ENCODE data around the gene RPL10. TPM values are rescaled to one million over a fixed set of nuclear protein-coding genes. Genes with fewer than 3 reads are reported as not detected.

The RPL10 gene
- polyA plus RNA-seq, 1 donor from 2014 or later: 3,689 TPM

GRCh38 chrX:154441984-154442707, 44.0 kb downstream of the RPL10 start:
- TF ChIP-seq CTCF (IDR thresholded peaks at IDR 0.05; ENCODE audit: poor library complexity, severe bottlenecking) (no peak), RAD21 (conservative IDR thresholded peaks at IDR 0.05) (no peak), EZH2 (IDR thresholded peaks at IDR 0.05; ENCODE audit: borderline replicate concordance, insufficient read depth, low read length, poor library complexity, severe bottlenecking) (no peak), TAF1 (IDR thresholded peaks at IDR 0.05; ENCODE audit: low read depth) (no peak), EP300 (conservative IDR thresholded peaks at IDR 0.05; ENCODE audit: poor library complexity, severe bottlenecking) (no peak)
- no peaks in the 10 kb centered on the region for H3K9me3 ChIP-seq (ENCODE audit: low read length)
- no peak overlapping the region for H2AFZ ChIP-seq (ENCODE audit: low read depth, low read length)
- H3K9ac ChIP-seq (ENCODE audit: low read length): no peak overlapping the region
- H3K4me3 ChIP-seq (ENCODE audit: low read length): no peak overlapping the region
- no peaks in the 10 kb centered on the region for H3F3A ChIP-seq (ENCODE audit: insufficient read depth, low read length, poor library complexity, severe bottlenecking)
- no peaks in the 10 kb centered on the region for H3K9me2 ChIP-seq (ENCODE audit: insufficient read depth, low read length)
- H3K27ac ChIP-seq (ENCODE audit: low read length): no peak overlapping the region
- H3K36me3 ChIP-seq (ENCODE audit: insufficient read depth, low read length): no peaks in the 10 kb centered on the region
- H4K20me1 ChIP-seq (ENCODE audit: insufficient read depth): no peaks in the 10 kb centered on the region
- H3K27me3 ChIP-seq (ENCODE audit: insufficient read depth, low read depth, low read length): no peaks in the 10 kb centered on the region
- no peak overlapping the region for H3K4me2 ChIP-seq (ENCODE audit: low read length)
- peaks cover 23% of the 10 kb centered on the region for H3K79me2 ChIP-seq (replicated peaks; ENCODE audit: insufficient read depth, low read length)

- Histone ChIP-seq H3K4me2 (ENCODE audit: low read length) (no peak overlapping the region), H3K9me2 (ENCODE audit: insufficient read depth, low read length) (no peaks in the 10 kb centered on the region), H3K79me2 (replicated peaks; ENCODE audit: insufficient read depth, low read length) (peaks cover 13% of the 10 kb centered on the region), H3K36me3 (ENCODE audit: insufficient read depth, low read length) (no peaks in the 10 kb centered on the region), H2AFZ (ENCODE audit: low read depth, low read length) (no peak overlapping the region), H3K9ac (ENCODE audit: low read length) (peak overlapping the region; percentile 73), H4K20me1 (ENCODE audit: insufficient read depth) (no peaks in the 10 kb centered on the region), H3F3A (ENCODE audit: insufficient read depth, low read length, poor library complexity, severe bottlenecking) (no peaks in the 10 kb centered on the region), H3K4me3 (ENCODE audit: low read length) (peak overlapping the region; percentile 60), H3K27me3 (ENCODE audit: insufficient read depth, low read depth, low read length) (no peaks in the 10 kb centered on the region), H3K9me3 (ENCODE audit: low read length) (no peaks in the 10 kb centered on the region), H3K27ac (ENCODE audit: low read length) (peak overlapping the region; percentile 77)
- TF ChIP-seq TAF1 (IDR thresholded peaks at IDR 0.05; ENCODE audit: low read depth) (no peak), EZH2 (IDR thresholded peaks at IDR 0.05; ENCODE audit: borderline replicate concordance, insufficient read depth, low read length, poor library complexity, severe bottlenecking) (no peak), POLR2AphosphoS5 (IDR thresholded peaks at IDR 0.05) (no peak), CTCF (IDR thresholded peaks at IDR 0.05; ENCODE audit: poor library complexity, severe bottlenecking) (no peak), MXI1 (conservative IDR thresholded peaks at IDR 0.05; ENCODE audit: poor library complexity, severe bottlenecking) (no peak), RAD21 (conservative IDR thresholded peaks at IDR 0.05) (no peak), EP300 (conservative IDR thresholded peaks at IDR 0.05; ENCODE audit: poor library complexity, severe bottlenecking) (no peak), SMC3 (conservative IDR thresholded peaks at IDR 0.05; ENCODE audit: poor library complexity) (no peak), REST (IDR thresholded peaks at IDR 0.05; ENCODE audit: borderline replicate concordance) (no peak)
Observed at GRCh38 chrX:154443479-154443910, 45.3 kb downstream of the RPL10 start.

Data from neural cell (in vitro differentiated cells).